Endothelial cell of umbilical vein (primary cell): ENCODE data around the gene CA4. TPM values are rescaled to one million over a fixed set of nuclear protein-coding genes. Genes with fewer than 3 reads are reported as not detected.

Source experiments
- BruUV-seq: library from RNA; stranded (reverse); fragments of 400-500 nt; replicated peaks from 2 replicates; lab custom pipeline; 2021; lab: Mats Ljungman, UMichigan
- CTCF ChIA-PET: fragments of 300-600, 350-600 bp; sonication (Branson Sonifier 250); formaldehyde crosslinking; loops from one replicate; lab custom pipeline; 2021; ENCODE audit warnings: antibody characterized with exemption, inconsistent platforms; lab: Charles Lee
- POLR2A ChIA-PET: fragments of 300-600, 350-600 bp; sonication (Branson Sonifier 250); formaldehyde crosslinking; loops from one replicate; lab custom pipeline; 2021; ENCODE audit warnings: antibody characterized with exemption, inconsistent platforms; lab: Charles Lee
- DNase-seq: peaks from one replicate; pipeline ENCODE4 v3.0.0-alpha.2; 2011; ENCODE audit warnings: low read depth, low spot score
- FAIRE-seq: peaks from 2 replicates; lab custom pipeline; 2011; peaks lifted over from hg19 to GRCh38; lab: Jason Lieb, UNC
- H2AFZ ChIP-seq: 2 replicates; pipeline ENCODE4 v1.6.0; 2012; ENCODE audit warnings: low read depth, low read length, control low read depth, inconsistent platforms
- H3K27ac ChIP-seq: 2 replicates; pipeline ENCODE4 v1.5.1; 2011; ENCODE audit warnings: low read depth, mild to moderate bottlenecking, control low read depth, low read length, moderate library complexity; ENCODE audit not compliant: insufficient read depth
- H3K27me3 ChIP-seq, 2 experiments: 2 replicates each; pipeline versions ENCODE4 v1.6.0 to v1.6.1; 2011; ENCODE audit warnings: low read length in 2 of 2, mixed read lengths in 1 of 2; ENCODE audit not compliant: control insufficient read depth in 2 of 2, insufficient read depth in 2 of 2
- H3K36me3 ChIP-seq, 2 experiments: 2 replicates in 1 of 2; 3 replicates in 1 of 2; pipeline ENCODE4 v1.5.1; 2011; ENCODE audit warnings: low read length in 2 of 2, mild to moderate bottlenecking in 1 of 2, moderate library complexity in 1 of 2; ENCODE audit not compliant: control insufficient read depth in 2 of 2, insufficient read depth in 2 of 2; ENCODE audit errors: extremely low read depth in 1 of 2
- H3K4me1 ChIP-seq: 3 replicates; pipeline ENCODE4 v1.5.1; 2011; ENCODE audit warnings: mild to moderate bottlenecking, low read length; ENCODE audit not compliant: control insufficient read depth, insufficient read depth; ENCODE audit errors: extremely low read depth
- H3K4me2 ChIP-seq: 2 replicates; pipeline ENCODE4 v1.6.1; 2011; ENCODE audit warnings: low read length, control low read depth, mixed read lengths; ENCODE audit not compliant: insufficient read depth
- H3K4me3 ChIP-seq, 3 experiments: fragments of 200-600 bp in 1 of 3; sonication (generic), shearing (Covaris generic) in 1 of 3; replicated peaks in 1 of 3; 2 replicates each; pipeline ENCODE4 v1.5.1; 2011 to 2016; ENCODE audit warnings: control low read depth in 3 of 3, low read length in 3 of 3, mild to moderate bottlenecking in 2 of 3, inconsistent platforms in 1 of 3, low read depth in 1 of 3, moderate library complexity in 1 of 3; ENCODE audit not compliant: insufficient read depth in 1 of 3
- H3K79me2 ChIP-seq: 2 replicates; pipeline ENCODE4 v1.6.0; 2012; ENCODE audit warnings: low read length, inconsistent platforms; ENCODE audit not compliant: control insufficient read depth, insufficient read depth
- H3K9ac ChIP-seq: replicated peaks from 2 replicates; pipeline ENCODE3; 2011; ENCODE audit warnings: low read length, control low read depth; ENCODE audit not compliant: insufficient read depth; ENCODE audit errors: extremely low read depth
- H3K9me1 ChIP-seq: replicated peaks from 3 replicates; pipeline ENCODE4 v1.6.0; 2011; ENCODE audit warnings: mild to moderate bottlenecking, low read length; ENCODE audit not compliant: control insufficient read depth, insufficient read depth; ENCODE audit errors: extremely low read depth
- H3K9me3 ChIP-seq: replicated peaks from 2 replicates; pipeline ENCODE4 v1.5.1; 2012; ENCODE audit warnings: low read length, inconsistent platforms; ENCODE audit not compliant: control insufficient read depth, insufficient read depth
- H4K20me1 ChIP-seq: replicated peaks from 2 replicates; pipeline ENCODE3; 2011; ENCODE audit warnings: mild to moderate bottlenecking, low read length; ENCODE audit not compliant: control insufficient read depth, insufficient read depth; ENCODE audit errors: extremely low read depth
- CTCF ChIP-seq, 2 donors: IDR thresholded peaks; 1 replicate in 1 of 2; 2 replicates in 1 of 2; pipeline ENCODE4 v1.5.1; 2011; ENCODE audit warnings: low read length in 2 of 2, mild to moderate bottlenecking in 2 of 2, moderate library complexity in 2 of 2, control low read depth in 1 of 2, inconsistent platforms in 1 of 2, low read depth in 1 of 2; ENCODE audit not compliant: insufficient read depth in 1 of 2; ENCODE audit errors: extremely low read depth in 1 of 2
- EZH2 ChIP-seq: IDR thresholded peaks from 2 replicates; pipeline ENCODE4 v1.6.1; 2012; ENCODE audit warnings: borderline replicate concordance, low read depth, mild to moderate bottlenecking, moderate library complexity, low read length, inconsistent platforms; ENCODE audit not compliant: severe bottlenecking
- FOS ChIP-seq: IDR thresholded peaks from 2 replicates; pipeline ENCODE4 v1.6.1; 2011; ENCODE audit warnings: mild to moderate bottlenecking, low read length, moderate library complexity, borderline replicate concordance; ENCODE audit not compliant: insufficient read depth
- GATA2 ChIP-seq: IDR thresholded peaks from 2 replicates; pipeline ENCODE4 v1.7.0; 2011; ENCODE audit warnings: low read depth, mild to moderate bottlenecking, moderate library complexity, mixed read lengths, low read length; ENCODE audit not compliant: insufficient read length, insufficient read depth
- JUN ChIP-seq: IDR thresholded peaks from 2 replicates; pipeline ENCODE4 v1.6.1; 2011; ENCODE audit warnings: borderline replicate concordance, low read depth; ENCODE audit not compliant: insufficient read length, insufficient read depth
- MAX ChIP-seq: IDR thresholded peaks from 2 replicates; pipeline ENCODE4 v1.6.1; 2011; ENCODE audit not compliant: insufficient read depth, insufficient read length
- MYC ChIP-seq: IDR thresholded peaks from one replicate; pipeline ENCODE4 v1.6.1; 2011; ENCODE audit warnings: mild to moderate bottlenecking, low read depth, low read length
- POLR2A ChIP-seq: IDR thresholded peaks from 2 replicates; pipeline ENCODE4 v1.6.1; 2012; ENCODE audit warnings: low read depth, mild to moderate bottlenecking, control low read depth, low read length
- POLR2AphosphoS5 ChIP-seq: IDR thresholded peaks from 2 replicates; pipeline ENCODE4 v1.6.1; 2012; ENCODE audit warnings: low read depth, mild to moderate bottlenecking, control low read depth, low read length, moderate library complexity; ENCODE audit not compliant: insufficient read depth
- dilution Hi-C: fragments of 300-500 bp; cut with MboI; formaldehyde crosslinking; loops from one replicate; pipeline ENCODE4 v1.15.0; 2019; ENCODE audit warnings: low sequenced_read_pairs; ENCODE audit not compliant: extremely low pct_ligation_motif_present
- intact Hi-C: fragments of 100-400 bp; cut with micrococcal nuclease; formaldehyde crosslinking; loops from one replicate; pipeline ENCODE4 v1.10.0; 2022
- polyA plus RNA-seq, 4 experiments: library from polyadenylated mRNA; depleted of rRNA in 3 of 4; stranded (reverse) in 3 of 4; unstranded in 1 of 4; fragments of >200 nt; gene quantifications; 2 replicates each; pipeline versions ENCODE4 v1.2.1 to v1.2.3, GENCODE V29; 2011 to 2012; ENCODE audit warnings: missing spikeins in 1 of 4
- total RNA-seq: library from RNA; stranded (reverse); gene quantifications from 2 replicates; pipeline ENCODE4 v1.2.3, GENCODE V29; 2021

The CA4 gene
- total and polyA plus RNA-seq, 2 donors (not counting 3 experiments of a cell fraction or from before 2014, with no cell fraction given): 0.17 to 0.29 TPM

- no peak for TF ChIP-seq POLR2A
- no peak for TF ChIP-seq FOS
- no peak for TF ChIP-seq CTCF (IDR thresholded peaks at IDR 0.05; ENCODE audit: extremely low read depth in 1 of 2, insufficient read depth in 1 of 2, low read depth in 1 of 2, low read length in 2 of 2)
- TF ChIP-seq MAX: no peak
- no peak for TF ChIP-seq MYC
- no peak for TF ChIP-seq JUN
- TF ChIP-seq GATA2: no peak
- TF ChIP-seq POLR2AphosphoS5: no peak
- no peak for TF ChIP-seq EZH2
- dilution Hi-C loops: no loop called here
Observed at GRCh38 chr17:60135951-60136666, 13.7 kb upstream of the CA4 start.

More at GRCh38 chr17:60135951-60136666, 13.7 kb upstream of the CA4 start:
- Histone ChIP-seq H3K27me3 (peaks cover 32% of the 10 kb centered on the region in 2 experiments), H3K79me2 (peaks cover 2% of the 10 kb centered on the region), H3K9ac (no peak overlapping the region), H3K9me1 (no peaks in the 10 kb centered on the region), H3K4me3 (no peak overlapping the region), H2AFZ (no peak overlapping the region), H3K27ac (no peak overlapping the region), H4K20me1 (no peaks in the 10 kb centered on the region), H3K4me2 (peak overlapping the region; percentile 80), H3K9me3 (no peaks in the 10 kb centered on the region), H3K4me1 (peaks cover 4% of the 10 kb centered on the region), H3K36me3 (peaks cover 2% of the 10 kb centered on the region in 2 experiments)
- BruUV-seq: no TSS peak
- FAIRE-seq (no peak), DNase-seq (no peak)
- intact Hi-C loops: no loop called here
- CTCF ChIA-PET: no interaction called here
- POLR2A ChIA-PET: no interaction called here
